Endothelial cell of umbilical vein (primary cell): ENCODE data around the gene PAQR4. TPM values are rescaled to one million over a fixed set of nuclear protein-coding genes. Genes with fewer than 3 reads are reported as not detected.

Source experiments
- BruUV-seq: library from RNA; stranded (reverse); fragments of 400-500 nt; replicated peaks from 2 replicates; lab custom pipeline; 2021; lab: Mats Ljungman, UMichigan
- CTCF ChIA-PET: fragments of 300-600, 350-600 bp; sonication (Branson Sonifier 250); formaldehyde crosslinking; loops from one replicate; lab custom pipeline; 2021; ENCODE audit warnings: antibody characterized with exemption, inconsistent platforms; lab: Charles Lee
- POLR2A ChIA-PET: fragments of 300-600, 350-600 bp; sonication (Branson Sonifier 250); formaldehyde crosslinking; loops from one replicate; lab custom pipeline; 2021; ENCODE audit warnings: antibody characterized with exemption, inconsistent platforms; lab: Charles Lee
- DNase-seq: peaks from one replicate; pipeline ENCODE4 v3.0.0-alpha.2; 2011; ENCODE audit warnings: low read depth, low spot score
- FAIRE-seq: peaks from 2 replicates; lab custom pipeline; 2011; peaks lifted over from hg19 to GRCh38; lab: Jason Lieb, UNC
- H2AFZ ChIP-seq: 2 replicates; pipeline ENCODE4 v1.6.0; 2012; ENCODE audit warnings: low read depth, low read length, control low read depth, inconsistent platforms
- H3K27ac ChIP-seq: 2 replicates; pipeline ENCODE4 v1.5.1; 2011; ENCODE audit warnings: low read depth, mild to moderate bottlenecking, control low read depth, low read length, moderate library complexity; ENCODE audit not compliant: insufficient read depth
- H3K27me3 ChIP-seq, 2 experiments: 2 replicates each; pipeline versions ENCODE4 v1.6.0 to v1.6.1; 2011; ENCODE audit warnings: low read length in 2 of 2, mixed read lengths in 1 of 2; ENCODE audit not compliant: control insufficient read depth in 2 of 2, insufficient read depth in 2 of 2
- H3K36me3 ChIP-seq, 2 experiments: 2 replicates in 1 of 2; 3 replicates in 1 of 2; pipeline ENCODE4 v1.5.1; 2011; ENCODE audit warnings: low read length in 2 of 2, mild to moderate bottlenecking in 1 of 2, moderate library complexity in 1 of 2; ENCODE audit not compliant: control insufficient read depth in 2 of 2, insufficient read depth in 2 of 2; ENCODE audit errors: extremely low read depth in 1 of 2
- H3K4me1 ChIP-seq: 3 replicates; pipeline ENCODE4 v1.5.1; 2011; ENCODE audit warnings: mild to moderate bottlenecking, low read length; ENCODE audit not compliant: control insufficient read depth, insufficient read depth; ENCODE audit errors: extremely low read depth
- H3K4me2 ChIP-seq: 2 replicates; pipeline ENCODE4 v1.6.1; 2011; ENCODE audit warnings: low read length, control low read depth, mixed read lengths; ENCODE audit not compliant: insufficient read depth
- H3K4me3 ChIP-seq, 3 experiments: fragments of 200-600 bp in 1 of 3; sonication (generic), shearing (Covaris generic) in 1 of 3; replicated peaks in 1 of 3; 2 replicates each; pipeline ENCODE4 v1.5.1; 2011 to 2016; ENCODE audit warnings: control low read depth in 3 of 3, low read length in 3 of 3, mild to moderate bottlenecking in 2 of 3, inconsistent platforms in 1 of 3, low read depth in 1 of 3, moderate library complexity in 1 of 3; ENCODE audit not compliant: insufficient read depth in 1 of 3
- H3K79me2 ChIP-seq: 2 replicates; pipeline ENCODE4 v1.6.0; 2012; ENCODE audit warnings: low read length, inconsistent platforms; ENCODE audit not compliant: control insufficient read depth, insufficient read depth
- H3K9ac ChIP-seq: replicated peaks from 2 replicates; pipeline ENCODE3; 2011; ENCODE audit warnings: low read length, control low read depth; ENCODE audit not compliant: insufficient read depth; ENCODE audit errors: extremely low read depth
- H3K9me1 ChIP-seq: replicated peaks from 3 replicates; pipeline ENCODE4 v1.6.0; 2011; ENCODE audit warnings: mild to moderate bottlenecking, low read length; ENCODE audit not compliant: control insufficient read depth, insufficient read depth; ENCODE audit errors: extremely low read depth
- H3K9me3 ChIP-seq: replicated peaks from 2 replicates; pipeline ENCODE4 v1.5.1; 2012; ENCODE audit warnings: low read length, inconsistent platforms; ENCODE audit not compliant: control insufficient read depth, insufficient read depth
- H4K20me1 ChIP-seq: replicated peaks from 2 replicates; pipeline ENCODE3; 2011; ENCODE audit warnings: mild to moderate bottlenecking, low read length; ENCODE audit not compliant: control insufficient read depth, insufficient read depth; ENCODE audit errors: extremely low read depth
- CTCF ChIP-seq, 2 donors: IDR thresholded peaks; 1 replicate in 1 of 2; 2 replicates in 1 of 2; pipeline ENCODE4 v1.5.1; 2011; ENCODE audit warnings: low read length in 2 of 2, mild to moderate bottlenecking in 2 of 2, moderate library complexity in 2 of 2, control low read depth in 1 of 2, inconsistent platforms in 1 of 2, low read depth in 1 of 2; ENCODE audit not compliant: insufficient read depth in 1 of 2; ENCODE audit errors: extremely low read depth in 1 of 2
- EZH2 ChIP-seq: IDR thresholded peaks from 2 replicates; pipeline ENCODE4 v1.6.1; 2012; ENCODE audit warnings: borderline replicate concordance, low read depth, mild to moderate bottlenecking, moderate library complexity, low read length, inconsistent platforms; ENCODE audit not compliant: severe bottlenecking
- FOS ChIP-seq: IDR thresholded peaks from 2 replicates; pipeline ENCODE4 v1.6.1; 2011; ENCODE audit warnings: mild to moderate bottlenecking, low read length, moderate library complexity, borderline replicate concordance; ENCODE audit not compliant: insufficient read depth
- GATA2 ChIP-seq: IDR thresholded peaks from 2 replicates; pipeline ENCODE4 v1.7.0; 2011; ENCODE audit warnings: low read depth, mild to moderate bottlenecking, moderate library complexity, mixed read lengths, low read length; ENCODE audit not compliant: insufficient read length, insufficient read depth
- JUN ChIP-seq: IDR thresholded peaks from 2 replicates; pipeline ENCODE4 v1.6.1; 2011; ENCODE audit warnings: borderline replicate concordance, low read depth; ENCODE audit not compliant: insufficient read length, insufficient read depth
- MYC ChIP-seq: IDR thresholded peaks from one replicate; pipeline ENCODE4 v1.6.1; 2011; ENCODE audit warnings: mild to moderate bottlenecking, low read depth, low read length
- POLR2A ChIP-seq: IDR thresholded peaks from 2 replicates; pipeline ENCODE4 v1.6.1; 2012; ENCODE audit warnings: low read depth, mild to moderate bottlenecking, control low read depth, low read length
- POLR2AphosphoS5 ChIP-seq: IDR thresholded peaks from 2 replicates; pipeline ENCODE4 v1.6.1; 2012; ENCODE audit warnings: low read depth, mild to moderate bottlenecking, control low read depth, low read length, moderate library complexity; ENCODE audit not compliant: insufficient read depth
- dilution Hi-C: fragments of 300-500 bp; cut with MboI; formaldehyde crosslinking; loops from one replicate; pipeline ENCODE4 v1.15.0; 2019; ENCODE audit warnings: low sequenced_read_pairs; ENCODE audit not compliant: extremely low pct_ligation_motif_present
- intact Hi-C: fragments of 100-400 bp; cut with micrococcal nuclease; formaldehyde crosslinking; loops from one replicate; pipeline ENCODE4 v1.10.0; 2022
- polyA plus RNA-seq, 4 experiments: library from polyadenylated mRNA; depleted of rRNA in 3 of 4; stranded (reverse) in 3 of 4; unstranded in 1 of 4; fragments of >200 nt; gene quantifications; 2 replicates each; pipeline versions ENCODE4 v1.2.1 to v1.2.3, GENCODE V29; 2011 to 2012; ENCODE audit warnings: missing spikeins in 1 of 4
- total RNA-seq: library from RNA; stranded (reverse); gene quantifications from 2 replicates; pipeline ENCODE4 v1.2.3, GENCODE V29; 2021
- TF ChIP-seq, protein P1 (sequence below): IDR thresholded peaks from 2 replicates; pipeline ENCODE4 v1.6.1; 2011; ENCODE audit not compliant: insufficient read depth, insufficient read length

The PAQR4 gene
- total and polyA plus RNA-seq, 2 donors (not counting 3 experiments of a cell fraction or from before 2014, with no cell fraction given), result 23.8 to 31.2 TPM

- Histone ChIP-seq H3K4me3 (no peak overlapping the region), H4K20me1 (no peaks in the 10 kb centered on the region), H3K4me2 (no peak overlapping the region), H3K9ac (no peak overlapping the region), H3K79me2 (peaks cover 12% of the 10 kb centered on the region), H3K27ac (no peak overlapping the region), H3K9me3 (no peaks in the 10 kb centered on the region), H2AFZ (no peak overlapping the region), H3K9me1 (no peaks in the 10 kb centered on the region), H3K36me3 (peaks cover 0 to 2% of the 10 kb centered on the region in 2 experiments), H3K4me1 (peaks cover 9% of the 10 kb centered on the region), H3K27me3 (peaks cover 0 to 2% of the 10 kb centered on the region in 2 experiments)
- DNase-seq (no peak), FAIRE-seq (no peak)
- intact Hi-C loops, result no loop called here
- TF ChIP-seq POLR2AphosphoS5, result no peak
- no peak for TF ChIP-seq POLR2A
- TF ChIP-seq FOS, result no peak
- no peak for TF ChIP-seq GATA2
- TF ChIP-seq, protein P1, sequence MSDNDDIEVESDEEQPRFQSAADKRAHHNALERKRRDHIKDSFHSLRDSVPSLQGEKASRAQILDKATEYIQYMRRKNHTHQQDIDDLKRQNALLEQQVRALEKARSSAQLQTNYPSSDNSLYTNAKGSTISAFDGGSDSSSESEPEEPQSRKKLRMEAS, result no peak
- TF ChIP-seq JUN, result no peak
- no peak for TF ChIP-seq MYC
- no peak for TF ChIP-seq CTCF (IDR thresholded peaks at IDR 0.05; ENCODE audit: extremely low read depth in 1 of 2, insufficient read depth in 1 of 2, low read depth in 1 of 2, low read length in 2 of 2)
- TF ChIP-seq EZH2, result no peak
- dilution Hi-C loops, result no loop called here
- BruUV-seq, result no TSS peak
- CTCF ChIA-PET, result no interaction called here
- POLR2A ChIA-PET, result no interaction called here
Measured at GRCh38 chr16:2973093-2973492, 3.9 kb downstream of the PAQR4 start.
